CD4-positive, alpha-beta T cell treated with Interleukin-17A for 4 hours (primary cell): Measurements from ENCODE around the gene KANK3.
"Not testable (repeated sequence)": the region's sequence is repeated elsewhere in the genome, so short reads cannot be mapped to it uniquely, and the experiment has no call there.

Experiments used
- DNase-seq: peaks from one replicate; pipeline ENCODE4 v3.0.0-alpha.2; 2020; ENCODE audit warnings: mixed read lengths

Gene KANK3

DNA sequence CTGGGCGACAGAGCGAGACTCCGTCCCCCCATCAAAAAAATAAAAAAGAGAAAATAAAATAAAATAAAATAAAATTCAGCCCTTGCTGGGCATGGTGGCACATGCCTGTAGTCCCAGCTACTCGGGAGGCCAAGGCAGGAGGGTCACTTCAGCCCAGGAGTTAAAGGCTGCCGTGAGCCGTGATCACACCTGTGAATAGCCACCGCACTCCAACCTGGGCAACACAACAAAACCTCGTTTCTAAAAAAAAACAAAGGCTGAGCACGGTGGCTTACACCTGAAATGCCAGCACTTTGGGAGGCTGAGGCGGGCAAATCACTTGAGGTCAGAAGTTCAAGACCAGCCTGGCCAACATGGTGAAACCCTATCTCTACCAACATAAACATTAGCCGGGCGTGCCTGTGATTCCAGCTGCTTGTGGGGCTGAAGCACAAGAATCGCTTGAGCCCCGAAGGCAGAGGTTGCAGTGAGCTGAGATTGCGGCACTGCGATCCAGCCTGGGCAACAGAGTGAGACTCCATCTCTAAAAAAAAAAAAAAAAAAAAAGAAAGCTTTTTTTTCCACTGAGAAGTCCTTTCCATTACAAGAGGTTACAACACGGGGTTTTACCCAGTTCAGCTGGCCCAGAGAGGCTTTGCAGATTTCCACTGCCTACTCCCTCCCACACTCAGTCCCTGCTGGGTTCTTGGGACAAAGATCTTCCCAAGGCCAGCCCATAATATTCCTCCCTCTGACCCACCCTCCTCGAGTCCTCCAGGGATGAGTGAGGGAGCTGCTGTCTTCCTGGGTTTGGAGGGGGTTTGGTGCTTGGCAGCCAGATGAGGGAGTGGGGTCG lies 27.3 kb upstream of the KANK3 start:
- no peak for DNase-seq

DNA sequence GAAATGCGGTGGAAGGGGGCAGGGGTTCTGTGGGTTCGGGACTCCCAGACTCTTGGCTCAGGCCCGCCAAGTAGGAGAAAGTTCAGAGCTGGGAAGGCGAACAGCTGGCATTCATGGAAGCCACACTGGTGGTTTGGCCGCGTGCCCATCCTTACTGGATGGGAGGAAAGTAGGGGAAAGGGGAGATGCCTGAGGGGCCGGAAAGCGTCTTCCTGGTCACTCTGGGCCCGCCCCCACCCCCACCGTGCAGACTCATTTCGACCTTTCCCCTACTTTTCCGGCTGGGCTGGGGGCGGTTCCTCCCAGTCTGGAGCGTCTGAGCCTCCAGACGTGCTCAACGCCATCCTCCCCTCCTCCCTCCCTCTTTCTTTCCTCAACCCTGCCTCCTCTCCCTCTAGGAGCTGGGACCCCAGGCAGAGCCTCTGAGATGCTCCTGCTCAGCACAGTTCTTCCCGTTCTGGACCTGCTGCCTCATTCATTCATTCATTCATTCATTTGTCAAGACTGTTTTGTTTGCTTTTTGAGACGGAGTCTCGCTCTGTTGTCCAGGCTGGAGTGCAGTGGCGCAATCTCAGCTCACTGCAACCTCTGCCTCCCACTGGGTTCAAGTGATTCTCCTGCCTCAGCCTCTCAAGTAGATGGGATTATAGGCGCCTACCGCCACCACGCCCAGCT lies 24.4 kb upstream of the KANK3 start:
- DNase-seq, result no peak

DNA sequence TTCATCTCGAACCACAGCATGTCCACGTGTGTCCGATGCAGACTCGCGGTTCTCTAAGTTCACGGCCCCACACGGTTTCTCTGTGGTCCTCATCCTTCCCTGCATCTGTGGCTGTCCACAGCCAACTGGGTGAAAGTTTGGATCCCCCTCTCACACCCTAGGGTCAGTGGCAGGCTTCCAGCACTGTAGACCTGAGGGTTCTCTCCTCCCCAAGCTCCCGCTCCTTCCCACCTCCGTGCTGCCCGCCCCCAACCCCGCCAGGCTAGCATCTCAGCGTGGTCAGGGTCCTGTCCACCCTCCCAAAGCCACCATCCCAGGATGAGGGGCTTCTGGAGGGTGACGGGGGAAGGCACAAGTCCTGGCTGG lies 23.9 kb upstream of the KANK3 start:
- DNase-seq, result no peak

DNA sequence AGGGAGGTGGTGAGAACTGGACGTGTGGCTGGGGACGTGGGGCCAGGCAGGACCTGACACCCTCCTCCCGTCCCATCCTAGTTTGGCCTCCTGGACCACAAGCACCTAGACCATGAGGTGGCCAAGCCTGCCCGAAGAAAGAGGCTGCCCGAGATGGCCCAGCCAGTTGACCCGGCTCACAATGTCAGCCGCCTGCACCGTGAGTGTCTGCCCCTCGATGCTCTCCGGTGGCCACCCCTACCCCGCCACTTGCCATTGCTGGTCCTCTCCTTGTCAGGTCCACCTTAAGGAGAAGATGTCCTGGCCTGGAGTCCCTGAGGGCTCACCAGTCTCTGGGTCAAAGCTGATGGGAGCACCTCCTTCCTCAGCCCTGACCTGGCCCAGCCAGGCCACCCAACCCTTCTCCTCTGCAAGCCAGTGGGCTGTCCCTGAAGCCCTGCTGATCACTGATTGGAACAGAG lies 23.1 kb upstream of the KANK3 start:
- DNase-seq, result no peak

DNA sequence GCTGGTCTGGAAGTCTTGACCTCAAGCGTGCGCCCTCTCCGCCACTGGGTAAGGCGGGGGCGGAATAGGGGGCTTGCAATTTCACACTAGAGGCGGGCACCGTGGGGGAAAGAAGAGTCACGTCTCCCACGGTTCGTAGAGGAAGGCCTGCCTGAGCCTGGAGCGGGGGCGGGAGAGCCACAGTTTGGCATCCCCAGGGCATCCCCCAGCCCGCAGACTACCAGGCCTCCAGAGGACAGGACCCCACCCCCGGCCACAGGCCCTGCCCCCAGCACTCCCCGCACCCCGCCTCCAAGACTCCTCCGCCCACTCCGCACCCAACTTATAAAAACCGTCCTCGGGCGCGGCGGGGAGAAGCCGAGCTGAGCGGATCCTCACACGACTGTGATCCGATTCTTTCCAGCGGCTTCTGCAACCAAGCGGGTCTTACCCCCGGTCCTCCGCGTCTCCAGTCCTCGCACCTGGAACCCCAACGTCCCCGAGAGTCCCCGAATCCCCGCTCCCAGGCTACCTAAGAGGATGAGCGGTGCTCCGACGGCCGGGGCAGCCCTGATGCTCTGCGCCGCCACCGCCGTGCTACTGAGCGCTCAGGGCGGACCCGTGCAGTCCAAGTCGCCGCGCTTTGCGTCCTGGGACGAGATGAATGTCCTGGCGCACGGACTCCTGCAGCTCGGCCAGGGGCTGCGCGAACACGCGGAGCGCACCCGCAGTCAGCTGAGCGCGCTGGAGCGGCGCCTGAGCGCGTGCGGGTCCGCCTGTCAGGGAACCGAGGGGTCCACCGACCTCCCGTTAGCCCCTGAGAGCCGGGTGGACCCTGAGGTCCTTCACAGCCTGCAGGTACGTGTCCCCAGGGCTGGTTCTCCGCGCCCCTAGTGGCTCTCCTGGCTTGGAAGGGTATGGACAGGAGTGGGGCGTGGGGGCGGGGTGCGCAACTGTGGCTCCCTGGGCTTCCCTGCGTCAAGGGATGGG lies 21.0 kb upstream of the KANK3 start, which contains the start of gene ANGPTL4:
ANGPTL4 (plus strand) TSS at position 353 of the 969 bp plus-strand sequence; CDS start at position 520, 167 bp downstream.
- DNase-seq, result peak; percentile 67

DNA sequence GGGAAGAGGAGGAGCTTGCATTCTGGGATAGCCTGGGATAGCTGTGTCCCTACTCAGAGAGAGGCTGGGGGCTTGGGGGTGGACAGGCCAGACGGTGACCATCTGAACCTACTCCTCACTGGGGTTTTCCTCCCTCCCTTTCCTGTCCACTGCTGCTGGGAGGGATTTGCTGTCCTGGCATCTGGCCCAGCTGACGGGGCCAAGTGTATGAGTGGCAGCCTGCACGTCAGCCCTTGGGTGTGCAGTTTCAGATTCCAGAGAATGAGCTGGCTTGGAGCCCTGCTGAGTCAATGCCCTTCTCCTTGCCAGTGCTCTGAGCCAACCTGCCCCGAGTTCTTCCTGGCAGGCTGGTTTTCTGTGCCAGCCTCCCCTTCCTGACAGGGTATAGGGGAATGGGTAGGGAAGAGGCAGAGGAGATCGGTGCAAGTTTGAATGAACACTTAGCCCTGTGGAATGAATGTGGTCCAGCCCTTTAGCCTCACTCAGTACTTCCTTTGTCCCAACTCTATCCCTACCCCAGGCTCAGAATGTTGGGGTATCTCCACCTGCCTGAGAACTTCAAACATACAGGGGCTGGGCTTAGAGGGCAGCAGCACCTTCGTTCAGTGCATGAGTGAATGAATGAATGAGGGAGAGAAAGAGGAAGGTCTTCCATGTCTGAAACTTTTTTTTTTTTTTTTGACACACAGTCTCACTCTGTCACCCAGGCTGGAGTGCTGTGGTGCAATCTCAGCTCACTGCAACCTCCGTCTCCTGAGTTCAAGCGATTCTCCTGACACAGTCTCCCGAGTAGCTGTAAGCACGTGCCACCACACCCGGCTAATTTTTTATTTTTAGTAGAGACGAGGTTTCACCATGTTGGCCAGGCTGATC lies 19.1 kb upstream of the KANK3 start:
- DNase-seq, result no peak

DNA sequence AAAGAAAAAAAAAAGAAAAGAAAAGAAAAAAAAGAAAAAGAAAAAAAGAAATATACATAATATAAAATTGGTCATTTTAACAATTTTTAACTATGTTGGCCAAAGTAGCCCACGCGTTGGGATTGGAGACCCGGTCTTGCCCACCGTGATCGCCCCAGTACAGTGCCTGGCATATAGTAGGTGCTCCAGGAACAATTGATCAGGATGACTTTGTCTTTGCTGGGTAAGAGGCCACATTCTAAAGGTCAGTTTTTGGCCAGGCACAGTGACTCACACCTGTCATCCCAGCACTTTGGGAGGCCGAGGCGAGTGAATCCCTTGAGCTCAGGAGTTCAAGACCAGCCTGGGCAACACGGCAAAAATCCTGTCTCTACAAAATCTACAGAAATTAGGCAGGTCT lies 17.1 kb upstream of the KANK3 start:
- no peak for DNase-seq

DNA sequence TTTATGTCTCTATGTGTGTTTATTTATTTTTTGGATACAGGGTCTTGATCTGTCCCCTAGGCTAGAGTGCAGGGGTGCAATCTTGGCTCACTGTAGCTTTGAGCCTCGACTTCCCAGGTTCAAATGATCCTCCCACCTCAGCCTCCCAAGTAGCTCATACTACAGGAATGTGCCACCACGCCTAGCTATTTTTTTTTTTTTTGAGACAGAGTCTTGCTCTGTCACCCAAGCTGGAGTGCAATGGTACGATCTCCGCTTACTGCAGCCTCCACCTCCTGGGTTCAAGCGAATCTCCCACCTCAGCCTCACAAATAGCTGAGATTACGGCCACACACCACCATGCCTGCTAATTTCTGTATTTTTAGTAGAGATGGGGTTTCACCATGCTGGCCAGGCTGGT lies 15.9 kb upstream of the KANK3 start:
- no peak for DNase-seq

DNA sequence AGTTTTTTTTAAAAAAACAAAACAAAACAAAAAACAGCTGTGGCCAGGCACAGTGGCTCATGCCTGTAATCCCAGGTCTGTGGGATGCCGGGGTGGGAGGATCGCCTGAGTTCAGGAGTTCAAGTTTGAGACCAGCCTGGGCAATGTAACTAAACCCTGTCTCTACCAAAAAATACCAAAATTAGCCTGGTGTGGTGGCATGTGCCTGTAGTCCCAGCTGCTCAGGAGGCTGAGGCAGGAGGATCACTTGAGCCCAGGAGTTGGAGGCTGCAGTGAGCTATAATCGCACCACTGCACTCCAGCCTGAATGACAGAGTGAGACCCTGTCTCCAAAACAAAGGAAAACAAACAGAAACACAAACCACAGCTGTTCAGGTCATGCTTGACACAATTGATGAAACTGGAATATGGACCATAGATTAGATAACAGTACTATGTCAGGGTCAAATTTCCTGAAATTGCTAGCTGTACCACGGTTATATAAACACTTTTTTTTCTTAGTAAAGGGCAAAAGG lies 14.0 kb upstream of the KANK3 start:
- DNase-seq, result no peak

DNA sequence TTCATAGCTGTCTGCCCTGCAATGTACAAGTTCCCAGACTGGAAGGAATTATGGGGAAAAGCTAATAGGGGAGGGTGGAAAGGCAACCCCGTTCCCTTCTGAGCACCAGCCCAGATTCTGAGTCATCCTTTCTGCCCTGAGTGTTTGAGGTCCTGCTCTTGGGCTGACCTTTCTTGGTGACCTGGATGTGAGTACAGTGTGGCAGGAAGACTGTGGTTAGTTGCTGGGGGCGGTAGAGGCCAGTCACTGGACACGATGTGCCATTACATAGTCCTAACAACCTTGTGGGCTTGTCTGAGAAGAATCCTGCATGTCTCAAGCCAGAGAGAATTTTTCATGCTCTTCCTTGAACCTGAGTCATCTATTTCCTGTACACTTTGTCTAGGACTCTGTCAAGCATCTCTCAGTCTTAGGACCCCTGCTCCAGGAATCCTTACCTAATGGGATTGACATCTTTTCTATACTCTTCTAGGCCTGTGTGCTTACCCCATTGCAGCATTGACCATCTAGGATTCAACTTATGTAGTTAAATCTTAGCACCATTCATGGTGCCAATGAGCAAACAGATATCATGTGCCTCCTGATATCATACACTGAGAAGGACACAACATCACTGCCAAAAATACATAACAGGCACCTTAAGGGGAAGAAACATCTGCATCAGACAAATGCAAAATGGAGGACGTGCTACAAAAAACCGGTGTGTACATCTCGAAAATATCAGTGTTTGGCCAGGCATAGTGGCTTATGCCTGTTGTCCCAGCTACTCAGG lies 12.8 kb upstream of the KANK3 start:
- no peak for DNase-seq

DNA sequence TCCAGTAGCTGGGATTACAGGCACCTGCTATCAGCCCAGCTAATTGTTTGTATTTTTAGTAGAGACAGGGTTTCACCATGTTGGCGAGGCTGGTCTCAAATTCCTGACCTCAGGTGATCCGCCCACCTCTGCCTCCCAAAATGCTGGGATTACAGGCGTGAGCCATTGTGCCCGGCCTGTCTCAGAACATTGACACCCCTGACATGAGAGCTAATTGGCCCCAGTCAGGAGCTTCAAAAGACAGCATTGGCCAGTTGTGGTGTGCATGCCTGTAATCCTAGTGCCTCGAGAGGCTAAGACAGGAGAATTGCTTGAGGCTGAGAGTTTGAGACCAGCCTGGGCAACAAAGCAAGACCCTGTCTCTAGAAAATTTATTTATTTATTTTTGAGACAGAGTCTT lies 9.8 kb upstream of the KANK3 start:
- DNase-seq, result not testable (repeated sequence)

DNA sequence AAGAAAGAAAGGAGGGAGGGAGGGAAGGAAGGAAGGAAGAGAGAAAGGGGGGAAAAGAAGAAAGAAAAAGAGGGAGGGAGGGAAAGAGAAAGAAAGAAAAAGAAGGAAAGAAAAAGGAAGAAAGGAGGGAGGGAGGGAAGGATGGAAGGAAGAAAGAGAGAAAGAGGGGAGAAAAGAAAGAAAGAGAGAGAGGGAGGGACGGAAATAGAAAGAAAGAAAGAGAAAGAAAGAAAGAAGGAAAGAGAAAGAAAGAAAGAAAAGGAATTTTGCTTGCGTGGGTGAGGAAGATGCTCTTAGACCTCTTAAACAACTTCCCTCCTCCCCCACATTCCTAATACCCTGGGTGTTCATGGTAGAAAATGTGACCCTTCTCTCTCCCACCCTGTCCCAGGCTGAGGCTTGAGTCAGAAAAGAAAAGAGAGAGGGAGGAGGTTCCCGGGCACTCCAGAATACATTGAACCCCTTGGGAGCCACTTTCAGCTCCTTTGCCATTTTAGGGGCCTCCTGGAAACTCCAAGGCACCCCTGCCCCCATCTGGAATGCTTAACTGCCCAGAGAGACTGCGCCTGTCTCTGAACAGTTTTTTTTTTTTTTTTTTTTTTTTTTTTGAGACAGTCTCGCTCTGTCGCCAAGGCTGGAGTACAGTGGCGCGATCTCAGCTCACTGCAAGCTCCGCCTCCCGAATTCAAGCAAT lies 9.2 kb upstream of the KANK3 start:
- DNase-seq, result no peak

DNA sequence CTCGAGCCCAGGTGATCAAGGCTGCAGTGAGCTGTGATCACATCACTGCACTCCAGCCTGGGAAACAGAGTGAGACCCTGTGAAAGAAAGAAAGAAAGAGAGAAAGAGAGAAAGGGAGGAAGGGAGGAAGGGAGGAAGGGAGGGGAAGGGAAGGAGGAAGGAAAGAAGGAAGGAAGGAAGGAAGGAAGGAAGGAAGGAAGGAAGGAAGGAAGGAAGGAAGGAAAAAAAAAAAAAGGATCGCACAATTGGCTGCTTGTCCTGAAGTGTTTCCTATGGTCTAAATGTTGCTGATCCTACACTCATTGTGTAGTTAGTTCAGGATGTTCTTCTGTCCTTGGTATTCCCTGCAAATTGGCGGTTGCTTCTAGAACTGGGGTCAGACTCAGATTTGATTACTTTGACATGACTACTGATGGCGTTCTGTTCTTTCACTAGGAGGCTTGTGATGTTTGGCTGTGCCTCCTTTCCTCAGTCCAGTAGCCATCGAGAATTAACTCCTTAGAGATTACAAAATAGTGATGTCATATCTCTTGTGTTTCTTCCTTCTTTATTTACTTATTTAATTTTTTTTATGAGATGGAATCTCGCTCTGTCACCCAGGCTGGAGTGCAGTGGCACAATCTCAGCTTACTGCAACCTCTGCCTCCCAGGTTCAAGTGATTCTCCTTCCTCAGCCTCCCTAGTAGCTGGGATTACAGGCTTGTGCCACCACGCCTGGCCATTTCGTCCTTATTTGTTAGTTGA lies 6.7 kb upstream of the KANK3 start:
- not testable (repeated sequence) for DNase-seq

DNA sequence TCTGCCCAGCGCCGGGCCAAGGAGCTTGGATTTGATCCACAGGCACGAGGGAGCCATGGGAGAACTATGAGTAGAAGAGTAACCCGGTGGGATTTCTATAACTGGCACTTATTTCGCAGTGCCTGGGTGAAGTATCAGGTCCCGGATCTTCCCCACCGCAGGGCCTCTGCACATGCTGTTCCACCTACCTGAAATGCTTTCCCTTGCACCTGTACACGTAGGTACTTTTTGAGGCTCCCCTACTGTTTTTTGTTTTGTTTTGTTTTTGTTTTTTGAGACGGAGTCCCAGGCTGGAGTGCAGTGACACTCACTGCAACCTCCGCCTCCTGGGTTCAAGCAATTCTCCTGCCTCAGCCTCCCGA lies 402 bp upstream of the KANK3 start:
- DNase-seq, result no peak

DNA sequence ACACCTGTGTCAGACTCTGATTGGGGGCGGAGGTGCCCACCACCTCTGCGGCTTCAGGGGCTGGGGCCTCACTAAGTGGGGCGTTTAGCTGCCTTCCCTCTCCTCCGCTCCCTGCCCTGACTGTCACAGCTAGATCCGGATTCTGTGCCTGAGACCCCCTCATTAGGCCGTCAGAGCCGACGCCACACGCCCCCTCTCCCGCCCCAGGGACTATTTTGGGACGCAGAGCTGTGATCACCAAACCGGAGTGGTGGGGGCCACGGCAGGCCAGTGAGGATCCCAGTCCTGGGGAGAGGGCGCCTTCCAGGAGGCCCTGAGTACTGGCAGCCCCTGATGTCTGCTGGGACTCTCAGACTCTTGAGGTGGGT lies 762 bp downstream of the KANK3 start:
- DNase-seq, result no peak

DNA sequence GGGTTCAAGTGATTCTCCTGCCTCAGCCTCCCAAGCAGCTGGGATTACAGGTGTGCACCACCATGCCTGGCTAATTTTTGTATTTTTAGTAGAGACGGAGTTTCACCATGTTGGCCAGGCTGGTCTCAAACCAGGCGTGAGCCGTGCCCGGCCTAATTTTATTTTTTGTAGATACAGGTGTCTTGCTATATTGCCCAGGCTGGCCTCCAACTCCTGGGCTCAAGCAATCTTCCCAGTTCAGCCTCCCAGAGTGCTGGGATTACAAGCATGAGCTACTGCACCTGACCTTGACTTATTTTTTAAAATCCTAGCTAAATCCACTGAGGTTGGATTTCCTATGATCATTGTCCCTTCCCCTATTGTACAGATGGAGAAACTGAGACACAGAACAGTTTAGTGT lies 1.6 kb downstream of the KANK3 start:
- not testable (repeated sequence) for DNase-seq

DNA sequence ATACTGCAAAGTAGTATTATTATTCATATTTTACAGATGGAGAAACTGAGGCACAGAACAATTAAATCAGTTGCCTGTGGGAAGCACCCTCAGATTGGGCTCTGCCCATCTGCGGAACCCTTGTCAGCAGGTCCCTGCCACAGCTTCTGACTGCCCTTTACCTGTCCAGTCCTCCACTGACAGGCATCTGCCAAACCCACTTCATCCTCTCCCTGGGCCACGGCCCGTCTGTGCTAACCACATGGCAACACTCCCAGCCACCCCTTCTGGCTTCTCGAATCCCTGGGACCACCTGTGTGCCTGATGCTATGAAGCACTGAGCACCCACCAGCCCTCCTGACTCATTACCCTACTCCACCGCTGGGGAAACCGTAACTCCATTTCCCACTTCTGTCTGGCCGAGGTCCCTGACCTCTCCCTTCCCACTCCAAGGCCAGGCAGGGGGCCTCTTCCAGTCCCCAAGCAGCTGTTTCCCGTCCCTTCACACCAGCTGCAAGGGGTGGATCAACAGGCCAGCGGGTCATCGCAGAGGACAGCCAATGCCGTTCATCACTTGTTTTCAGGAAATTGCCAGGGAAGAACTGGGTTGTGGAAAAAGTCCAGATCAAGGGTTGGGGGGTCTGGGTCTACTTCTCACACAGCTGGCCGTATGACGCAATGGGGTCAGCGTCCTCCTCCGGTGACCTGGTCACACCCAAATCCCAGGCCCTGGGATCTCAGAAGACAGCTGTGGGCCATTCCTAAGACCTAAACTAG lies 2.5 kb downstream of the KANK3 start:
- no peak for DNase-seq

DNA sequence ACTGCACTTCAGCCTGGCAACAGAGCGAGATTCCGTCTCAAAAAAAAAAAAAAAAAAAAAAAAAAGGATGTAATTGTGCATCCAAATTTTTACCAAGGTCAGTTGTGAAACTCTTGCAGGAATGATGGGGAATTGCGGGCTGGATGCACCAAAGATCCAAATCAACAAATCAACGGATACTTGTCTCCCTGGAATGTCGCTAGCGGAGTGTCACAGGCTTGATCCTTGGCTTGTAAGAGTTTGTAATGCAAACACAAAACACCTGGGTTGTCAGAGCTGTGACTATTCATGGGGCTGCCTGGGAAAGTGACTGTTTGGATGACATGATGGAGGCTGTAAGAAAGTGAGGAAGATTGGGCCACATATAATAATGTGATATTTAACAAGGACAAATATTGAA lies 4.2 kb downstream of the KANK3 start:
- no peak for DNase-seq

DNA sequence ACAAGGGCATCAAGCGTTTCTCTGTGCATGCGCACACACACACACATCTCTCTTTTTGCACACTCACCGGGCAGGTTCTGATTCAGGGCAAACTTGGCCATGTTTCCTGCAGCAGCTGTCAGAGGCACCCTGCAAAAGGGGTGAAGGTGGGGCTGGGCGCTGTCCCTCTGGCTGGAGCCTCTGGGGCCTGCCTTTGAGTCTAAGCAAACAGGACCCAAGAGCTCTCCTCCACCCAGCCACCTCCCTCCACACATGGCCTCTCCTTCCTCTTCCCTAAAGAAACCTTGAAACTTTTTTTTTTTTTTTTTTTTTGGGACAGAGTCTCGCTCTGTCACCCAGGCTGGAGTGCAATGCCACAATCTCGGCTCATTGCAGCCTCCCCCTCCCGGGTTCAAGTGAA lies 5.3 kb downstream of the KANK3 start:
- no peak for DNase-seq
